Pons (tissue), 1 donor: ENCODE data around the gene SMIM44.

Source experiments
- DNase-seq: peaks from one replicate; pipeline ENCODE4 v3.0.0-alpha.2; 2016; ENCODE audit warnings: low spot score

The SMIM44 gene

DNA sequence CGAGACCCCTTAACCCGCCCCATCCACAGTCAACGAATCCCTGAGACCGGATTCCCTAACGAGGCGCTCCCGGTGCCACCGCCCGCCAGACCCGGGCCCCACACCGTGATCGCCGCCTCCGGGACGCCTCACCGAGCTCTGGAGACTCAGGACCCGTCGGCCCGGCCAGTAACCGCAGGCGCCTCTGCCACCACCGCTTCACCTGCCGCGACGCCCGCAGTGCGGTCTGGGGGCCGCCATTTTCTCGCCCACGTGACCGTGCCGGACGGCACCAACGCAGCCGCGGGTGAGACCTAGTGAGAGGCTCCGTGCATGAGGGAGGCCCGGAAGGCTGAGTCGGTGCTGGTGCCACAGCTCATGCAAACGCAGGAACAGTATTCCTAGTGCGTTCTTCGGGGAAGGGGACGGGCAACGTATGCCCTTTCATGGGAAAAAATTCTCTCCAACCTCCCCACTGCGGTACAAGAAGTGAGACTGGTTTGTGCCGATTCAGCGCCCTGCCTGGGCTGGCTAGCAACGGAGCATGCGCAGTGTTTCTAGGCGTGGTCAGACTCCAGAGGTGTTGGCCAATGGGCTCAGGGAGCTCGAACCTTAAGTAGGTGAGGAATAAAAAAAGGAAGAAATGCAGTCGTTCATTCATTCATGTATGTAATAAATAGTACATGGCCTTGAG, 17.3 kb upstream of the SMIM44 start, which contains the start of gene DOHH:
Gene DOHH (minus strand): TSS at position 246 of the 673 bp plus-strand sequence. CDS start 3,860 bp downstream, outside the sequence.
- DNase-seq, result peak; percentile 97

DNA sequence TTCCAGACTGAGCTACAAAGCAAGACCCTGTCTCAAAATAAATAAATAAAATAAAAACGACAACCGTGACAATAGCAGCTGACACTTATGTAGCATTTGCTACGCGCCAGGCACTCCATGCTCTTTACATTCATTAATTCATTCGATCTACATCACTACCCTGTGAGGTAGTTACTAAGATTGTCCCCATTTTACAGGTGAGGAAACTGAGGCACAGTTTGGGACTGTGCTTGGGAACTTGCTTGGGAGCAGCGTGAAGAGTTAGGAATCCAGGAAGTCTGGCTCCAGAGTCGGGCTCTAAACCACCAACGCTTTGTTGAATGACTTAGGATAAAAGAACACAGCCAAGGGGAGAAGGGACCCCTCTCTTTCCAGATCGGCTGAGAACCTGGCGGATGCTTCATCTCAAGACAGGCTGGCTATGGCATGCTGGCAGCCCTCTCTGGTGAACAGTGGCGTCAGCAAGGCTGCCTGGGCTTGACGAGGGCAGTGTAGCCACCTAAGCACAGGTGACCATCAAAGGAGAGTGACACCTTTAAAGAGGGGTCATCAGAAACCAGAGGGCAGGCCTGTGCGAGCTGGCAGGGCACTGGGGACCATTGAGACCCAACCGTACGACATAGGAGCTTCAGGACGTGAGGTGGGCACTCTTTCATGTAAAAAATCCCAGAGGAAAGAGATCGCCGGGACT, 16.6 kb upstream of the SMIM44 start:
- no peak for DNase-seq

- DNase-seq, result no peak
Measured at GRCh38 chr19:3497757-3498520, 14.7 kb upstream of the SMIM44 start.

- DNase-seq, result no peak
Measured at GRCh38 chr19:3496392-3497273, 13.4 kb upstream of the SMIM44 start.

DNA sequence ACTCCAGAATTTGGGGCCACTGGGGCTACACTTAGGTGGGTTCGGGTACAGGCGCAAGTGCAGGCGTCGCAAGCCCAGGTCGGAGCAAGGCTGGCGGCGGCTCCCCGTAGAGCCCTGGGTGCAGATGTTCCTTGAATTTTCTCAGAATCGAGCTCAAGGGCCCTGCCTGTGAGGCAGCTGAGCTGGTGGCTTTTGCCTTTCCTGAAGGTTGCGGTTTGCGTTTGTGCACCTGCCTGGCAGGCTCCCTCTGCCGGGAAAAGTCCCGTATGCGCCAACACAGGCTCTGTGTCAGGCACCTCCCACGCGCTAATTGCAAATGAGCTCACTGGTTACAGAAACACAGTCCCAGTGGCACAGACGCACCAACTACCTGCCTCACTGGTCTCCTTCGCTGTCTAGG, 11.3 kb upstream of the SMIM44 start:
- no peak for DNase-seq

DNA sequence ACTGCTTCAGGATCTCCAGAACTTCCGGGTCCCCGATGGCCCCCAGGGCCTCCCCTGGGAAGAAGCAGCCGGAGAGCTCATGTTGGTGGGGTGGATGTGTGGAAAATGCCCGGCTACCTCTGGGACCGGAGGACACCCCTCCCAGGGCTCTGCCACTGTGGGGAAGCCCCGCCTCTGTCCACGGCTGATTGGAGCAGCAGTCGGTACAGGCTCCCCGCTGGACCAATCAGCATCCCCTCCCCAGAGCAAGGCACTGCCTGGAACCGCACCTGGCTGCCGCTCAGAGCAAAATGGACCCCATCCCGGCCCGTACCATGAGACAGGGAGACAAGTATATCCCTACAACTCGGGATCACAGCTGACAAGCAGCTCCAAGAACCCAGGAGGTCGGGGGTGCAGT, 10.8 kb upstream of the SMIM44 start:
- peak; percentile 96 for DNase-seq

DNA sequence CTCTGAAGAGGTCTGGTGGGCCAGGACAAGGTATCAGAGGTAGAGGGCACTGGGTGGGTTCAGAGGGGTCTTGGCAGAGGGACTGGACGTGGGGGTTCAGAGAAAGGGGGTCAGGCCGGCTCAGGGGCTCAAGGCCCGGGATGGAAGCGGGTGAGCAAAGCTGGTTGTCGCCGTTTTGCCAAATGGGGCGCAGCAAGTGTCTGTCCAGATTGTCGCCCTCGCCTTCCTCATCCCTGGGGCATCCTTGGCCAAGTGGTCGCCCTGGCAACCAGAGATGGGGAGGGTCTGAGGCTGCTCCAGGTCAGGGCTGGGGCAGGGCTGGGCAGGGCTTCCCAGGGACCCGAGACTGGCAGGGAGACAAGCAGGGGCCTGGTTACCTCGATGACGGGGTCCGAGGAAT, 10.4 kb upstream of the SMIM44 start:
- DNase-seq, result no peak

DNA sequence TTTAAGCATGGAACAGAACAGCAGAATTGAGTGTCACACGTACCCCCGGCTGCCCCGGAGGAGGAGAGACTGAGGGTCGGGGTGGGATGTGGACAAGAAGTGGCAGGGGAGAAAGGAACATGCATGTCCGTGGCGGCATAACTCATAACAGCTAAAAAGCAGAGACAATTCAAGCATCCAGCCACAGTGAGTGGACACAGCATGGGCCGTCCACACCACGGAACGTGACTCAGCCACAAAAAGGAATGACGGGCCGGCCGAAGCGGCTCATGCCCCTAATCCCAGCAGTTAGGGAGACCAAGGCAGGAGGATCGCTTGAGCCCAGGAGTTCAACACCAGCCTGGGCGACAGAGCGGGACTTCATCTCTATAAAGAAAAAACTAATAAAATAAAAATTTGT, 9.7 kb upstream of the SMIM44 start:
- DNase-seq, result no peak

DNA sequence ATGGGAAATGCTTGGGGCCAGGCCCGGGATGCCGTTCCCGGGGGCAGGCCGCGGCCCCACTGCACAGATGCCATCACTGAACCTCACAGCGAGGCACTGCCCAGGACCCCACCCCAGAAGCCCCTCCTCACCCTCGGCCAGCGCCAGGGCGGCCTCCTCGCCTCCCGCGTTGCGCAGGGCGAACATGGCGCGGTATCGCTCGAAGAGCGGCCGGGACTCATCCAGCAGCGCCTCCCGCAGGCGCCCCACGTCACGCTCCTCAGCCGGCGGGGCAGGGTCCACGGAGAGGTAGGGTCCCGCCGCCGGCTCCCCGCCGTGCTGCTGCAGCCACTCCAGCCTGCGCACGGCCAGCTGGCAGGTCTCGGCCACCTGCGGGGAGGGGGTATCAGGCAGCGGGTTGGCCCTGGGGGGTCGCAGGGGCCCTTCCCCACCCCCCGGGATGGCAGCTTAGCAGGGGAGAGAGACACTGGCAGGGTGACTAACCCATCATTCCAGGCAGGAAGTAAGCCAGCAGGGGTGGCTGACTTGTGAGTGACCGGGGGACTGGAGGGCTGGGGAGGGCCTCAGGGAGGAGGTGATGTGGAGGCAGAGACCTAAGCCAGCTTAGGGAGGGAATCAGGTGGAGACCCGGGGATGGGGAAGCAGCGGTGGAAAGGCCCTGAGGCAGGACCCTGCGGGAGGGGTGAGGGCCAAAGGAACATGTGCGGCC, 9.0 kb upstream of the SMIM44 start:
- DNase-seq, result no peak

- DNase-seq, result no peak
Measured at GRCh38 chr19:3491396-3492119, 8.3 kb upstream of the SMIM44 start.

- no peak for DNase-seq
Measured at GRCh38 chr19:3482507-3483225, 575 bp downstream of the SMIM44 start.

GRCh38 chr19:3481241-3482090, 1.8 kb downstream of the SMIM44 start:
- DNase-seq, result no peak

DNA sequence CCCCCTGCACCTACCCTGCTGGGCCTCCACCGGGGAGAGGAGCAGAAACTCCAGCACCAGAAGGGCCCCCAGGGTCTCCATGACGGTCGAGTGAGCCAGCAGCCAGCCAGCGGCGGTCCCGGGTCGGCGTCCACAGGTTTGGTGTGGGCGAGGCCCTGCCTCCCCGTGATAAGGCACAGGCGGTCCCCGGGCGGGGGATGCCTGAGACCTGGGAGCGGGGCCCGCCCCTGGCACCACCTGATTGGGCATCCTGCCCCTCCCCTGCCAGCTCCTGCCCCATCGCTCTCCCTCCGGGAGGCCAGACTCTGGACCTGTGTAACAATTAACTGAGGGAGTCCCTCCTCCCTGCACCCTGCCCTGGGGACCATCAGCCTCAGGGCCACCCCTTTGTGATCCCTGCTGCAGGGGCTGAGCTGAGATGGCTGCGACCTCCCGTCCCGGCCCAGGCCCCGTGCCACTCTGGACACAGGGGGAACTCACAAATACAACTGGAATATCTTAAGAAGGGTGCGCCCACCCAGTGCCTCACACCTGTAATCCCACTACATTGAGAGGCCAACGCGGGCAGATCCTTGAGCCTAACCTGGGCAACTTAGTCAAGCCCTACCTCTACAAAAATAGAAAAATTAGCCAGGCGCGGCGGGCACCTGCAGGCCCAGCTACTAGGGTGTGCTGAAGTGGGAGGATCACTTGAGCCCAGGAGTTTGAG, 2.7 kb downstream of the SMIM44 start, which contains the start of gene SMIM24:
Gene SMIM24 (minus strand): TSS at position 143 of the 709 bp plus-strand sequence. CDS start 62 bp downstream, at position 81.
- no peak for DNase-seq

DNA sequence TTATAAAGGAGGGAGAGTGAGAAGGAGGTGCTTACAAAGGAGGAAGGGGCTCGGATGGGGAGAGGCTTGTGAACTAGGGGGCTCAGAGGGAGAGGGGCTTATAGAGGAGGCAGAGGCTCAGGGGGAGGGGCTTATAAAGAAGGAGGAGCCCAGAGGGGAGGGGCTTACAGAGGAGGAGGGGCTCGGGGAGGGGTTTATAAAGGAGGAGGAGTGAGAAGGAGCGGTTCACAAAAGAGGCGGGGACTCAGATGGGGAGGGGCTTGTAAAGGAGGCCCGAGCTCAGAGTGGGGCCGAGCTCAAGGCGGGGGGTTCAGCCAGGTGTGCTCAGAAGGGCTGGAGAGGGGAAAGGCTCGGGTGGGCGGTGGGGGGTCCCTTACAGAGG, 3.4 kb downstream of the SMIM44 start:
- no peak for DNase-seq

GRCh38 chr19:3479177-3479833, 3.9 kb downstream of the SMIM44 start:
- peak; percentile 52 for DNase-seq

DNA sequence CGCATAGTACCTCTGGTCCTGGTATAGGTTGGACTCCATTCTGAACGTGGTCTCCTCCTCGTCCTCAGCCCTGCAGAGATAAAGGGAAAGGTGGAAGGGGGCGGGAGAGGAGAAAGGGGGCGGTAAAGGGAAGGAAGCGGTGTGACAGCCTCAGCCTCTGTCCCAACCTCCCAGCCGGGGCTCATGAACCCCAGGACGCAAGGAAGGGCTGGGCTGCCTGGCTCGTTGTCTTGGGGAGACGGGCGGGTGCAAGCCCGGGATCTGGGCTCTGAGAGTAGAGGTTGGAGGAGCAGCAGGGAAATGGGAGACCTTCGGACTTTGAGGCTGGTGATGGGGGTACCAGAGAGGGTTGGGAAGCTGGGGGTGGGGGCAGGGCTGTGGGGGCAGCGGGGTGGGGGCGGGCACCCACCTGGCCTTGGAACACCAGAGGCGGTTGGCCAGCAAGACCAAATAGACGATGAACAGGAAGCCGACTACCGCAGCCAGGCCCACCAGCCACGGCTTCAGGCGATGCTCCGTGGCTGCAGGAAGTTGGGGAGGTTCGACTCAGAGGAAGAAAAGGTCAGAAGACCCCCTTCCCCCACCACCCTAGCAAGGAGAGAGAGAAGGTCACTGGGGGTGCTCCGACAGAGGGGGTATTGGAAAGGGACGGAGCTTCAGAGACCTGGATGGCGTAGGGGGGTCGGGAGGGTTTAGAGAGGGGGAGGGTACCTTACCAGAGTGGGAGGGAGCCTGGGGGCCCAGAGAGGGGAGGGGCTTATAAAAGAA, 4.6 kb downstream of the SMIM44 start:
- DNase-seq, result no peak

GRCh38 chr19:3477951-3478350, 5.3 kb downstream of the SMIM44 start:
- DNase-seq, result no peak
